ENCODE results near the gene DUOX2. TPM values are rescaled to one million over a fixed set of nuclear protein-coding genes. Genes with fewer than 3 reads are reported as not detected.
A peak's percentile ranks its signal among the peaks of the same experiment; 100 is the strongest.

The DUOX2 gene
- total RNA-seq, 1 donor from 2014 or later, result 0.02 TPM

GRCh38 chr15:45156744-45157455, 42.9 kb upstream of the DUOX2 start:
- Mint-ChIP-seq H3K4me1 (peaks cover 25% of the 10 kb centered on the region), H3K27me3 (ENCODE audit: low read depth) (peaks cover 6% of the 10 kb centered on the region), H3K4me3 (no peak overlapping the region), H3K36me3 (ENCODE audit: low read depth) (peaks cover 3% of the 10 kb centered on the region), H3K27ac (ENCODE audit: unreplicated experiment) (peak overlapping the region; percentile 79), H3K9me3 (no peaks in the 10 kb centered on the region)
- TF ChIP-seq CTCF (conservative IDR thresholded peaks at IDR 0.05), result no peak
- DNase-seq (ENCODE audit: low read depth, low spot score), result no peak

GRCh38 chr15:45155739-45156138, 41.8 kb upstream of the DUOX2 start:
- TF ChIP-seq CTCF (conservative IDR thresholded peaks at IDR 0.05), result no peak
- H3K27ac Mint-ChIP-seq (ENCODE audit: unreplicated experiment), result no peak overlapping the region
- no peak overlapping the region for H3K4me3 Mint-ChIP-seq
- peaks cover 5% of the 10 kb centered on the region for H3K27me3 Mint-ChIP-seq (ENCODE audit: low read depth)
- peaks cover 3% of the 10 kb centered on the region for H3K36me3 Mint-ChIP-seq (ENCODE audit: low read depth)
- no peaks in the 10 kb centered on the region for H3K9me3 Mint-ChIP-seq
- H3K4me1 Mint-ChIP-seq, result peaks cover 23% of the 10 kb centered on the region
- DNase-seq (ENCODE audit: low read depth, low spot score), result no peak

GRCh38 chr15:45151998-45152828, 38.2 kb upstream of the DUOX2 start:
- Mint-ChIP-seq H3K4me3 (no peak overlapping the region), H3K4me1 (peaks cover 6% of the 10 kb centered on the region), H3K27me3 (ENCODE audit: low read depth) (peaks cover 2% of the 10 kb centered on the region), H3K27ac (ENCODE audit: unreplicated experiment) (no peak overlapping the region), H3K36me3 (ENCODE audit: low read depth) (peaks cover 3% of the 10 kb centered on the region), H3K9me3 (no peaks in the 10 kb centered on the region)
- no peak for DNase-seq (ENCODE audit: low read depth, low spot score)
- TF ChIP-seq CTCF (conservative IDR thresholded peaks at IDR 0.05), result no peak

GRCh38 chr15:45150997-45151396, 37.0 kb upstream of the DUOX2 start:
- H3K36me3 Mint-ChIP-seq (ENCODE audit: low read depth), result no peaks in the 10 kb centered on the region
- no peaks in the 10 kb centered on the region for H3K27me3 Mint-ChIP-seq (ENCODE audit: low read depth)
- TF ChIP-seq CTCF (conservative IDR thresholded peaks at IDR 0.05), result no peak
- H3K4me3 Mint-ChIP-seq, result no peak overlapping the region
- H3K27ac Mint-ChIP-seq (ENCODE audit: unreplicated experiment), result no peak overlapping the region
- H3K9me3 Mint-ChIP-seq, result no peaks in the 10 kb centered on the region
- no peak for DNase-seq (ENCODE audit: low read depth, low spot score)
- no peaks in the 10 kb centered on the region for H3K4me1 Mint-ChIP-seq

- Mint-ChIP-seq H3K36me3 (ENCODE audit: low read depth) (no peaks in the 10 kb centered on the region), H3K27ac (ENCODE audit: unreplicated experiment) (no peak overlapping the region), H3K27me3 (ENCODE audit: low read depth) (no peaks in the 10 kb centered on the region), H3K9me3 (no peaks in the 10 kb centered on the region), H3K4me1 (no peaks in the 10 kb centered on the region), H3K4me3 (no peak overlapping the region)
- TF ChIP-seq CTCF (conservative IDR thresholded peaks at IDR 0.05), result no peak
- DNase-seq (ENCODE audit: low read depth, low spot score), result no peak
Observed at GRCh38 chr15:45150481-45150880, 36.5 kb upstream of the DUOX2 start.
